HG03196 (cell line): Measurements from ENCODE around the gene SLX9.

ENCODE experiments used
- ATAC-seq: cut with Tn5 transposase; IDR thresholded peaks from one replicate; pipeline ENCODE4 v1.9.1; 2021; ENCODE audit not compliant: unreplicated experiment

The SLX9 gene

DNA sequence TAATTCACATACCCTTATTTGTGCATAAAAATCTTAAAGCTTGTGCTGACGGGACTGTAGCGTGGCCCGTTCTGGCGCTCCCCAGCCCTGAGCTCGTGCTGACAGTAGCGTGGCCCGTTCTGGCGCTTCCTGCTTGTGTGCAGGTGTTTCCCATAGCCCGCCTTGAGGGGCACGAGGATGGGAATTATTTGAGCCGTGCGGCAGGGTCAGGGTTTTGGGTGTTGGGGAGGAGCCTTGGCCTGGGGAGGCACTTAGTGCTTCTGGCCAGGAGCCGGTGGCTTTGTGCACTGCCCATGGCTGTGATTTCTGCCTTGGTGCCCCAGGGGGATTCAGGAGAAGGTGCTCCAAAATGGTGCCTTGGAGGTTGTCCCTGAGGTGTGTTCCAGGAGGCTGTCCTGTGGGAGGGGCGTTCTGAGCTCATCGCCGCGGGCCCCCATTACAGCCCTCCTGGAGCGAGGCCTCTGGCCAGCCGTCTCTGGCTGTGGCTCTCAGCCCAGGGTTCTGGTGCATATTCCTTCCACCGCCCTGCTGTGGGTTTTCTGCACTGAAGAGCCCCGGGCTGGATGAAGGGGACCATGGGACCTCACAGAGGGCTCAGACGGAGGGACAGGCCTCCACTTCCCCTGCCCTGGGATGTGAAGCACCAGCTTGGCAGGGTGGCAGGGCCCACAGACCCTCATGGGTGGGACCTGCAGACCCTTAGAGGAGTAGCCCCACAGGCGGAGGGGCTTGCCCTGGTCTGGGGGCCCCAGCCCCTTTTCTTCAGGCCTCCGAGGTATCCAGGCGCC, 6.6 kb downstream of the SLX9 start:
- no peak for ATAC-seq

DNA sequence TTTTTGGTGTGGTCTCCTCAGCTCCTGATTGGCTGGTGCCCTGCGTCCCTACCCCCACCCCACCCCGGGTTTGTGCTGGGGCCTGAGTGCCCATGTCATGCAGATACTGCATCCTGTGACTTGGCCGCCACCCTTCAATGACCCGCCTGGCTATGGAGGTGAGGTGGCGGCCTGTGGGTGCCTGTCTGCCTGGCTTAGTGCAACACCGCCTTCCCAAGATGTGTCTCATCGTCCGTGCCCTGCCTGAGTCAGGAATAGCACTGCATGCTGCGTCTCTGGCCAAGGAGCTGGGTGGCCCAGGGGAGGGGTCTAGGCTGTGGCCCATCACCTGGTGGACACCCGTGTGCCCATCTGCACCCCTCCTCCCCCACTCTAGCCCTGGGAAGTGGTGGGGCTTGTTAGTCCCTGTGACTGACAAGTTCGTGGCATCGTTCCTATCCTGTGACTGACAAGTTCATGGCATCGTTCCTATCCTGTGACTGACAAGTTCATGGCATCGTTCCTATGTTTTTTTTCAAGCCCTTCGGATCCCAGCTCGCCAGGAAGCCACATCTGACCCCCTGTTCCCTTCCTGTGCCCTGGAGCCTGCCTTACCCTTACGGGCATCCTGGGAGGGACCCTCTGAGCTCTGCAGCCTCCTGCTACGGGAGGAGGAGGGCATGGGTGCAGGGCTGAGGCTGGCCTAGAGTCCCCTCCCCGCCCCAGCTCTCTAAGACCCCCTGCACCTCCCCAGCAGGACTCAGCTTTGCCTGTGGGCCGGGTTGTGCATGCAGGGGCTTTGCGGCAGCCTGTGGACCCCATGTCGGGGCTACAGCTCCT, 7.5 kb downstream of the SLX9 start:
- ATAC-seq = no peak

DNA sequence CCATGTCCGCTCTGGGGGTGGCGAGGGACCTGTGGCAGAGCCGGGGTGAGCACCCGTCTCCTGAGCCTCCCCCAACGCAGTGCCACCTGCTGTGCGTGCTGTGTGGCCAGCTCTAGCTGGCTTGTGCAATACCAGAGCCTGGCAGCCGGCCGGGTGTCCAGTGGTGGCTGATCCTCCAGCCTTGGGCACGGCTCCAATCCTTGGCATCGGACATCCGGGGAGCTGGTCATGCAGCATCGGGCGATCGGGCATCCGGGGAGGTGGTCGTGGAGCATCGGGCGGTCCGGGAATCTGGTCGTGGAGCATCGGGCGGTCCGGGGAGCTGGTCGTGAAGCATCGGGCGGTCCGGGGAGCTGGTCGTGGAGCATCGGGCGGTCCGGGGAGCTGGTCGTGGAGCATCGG, 8.1 kb downstream of the SLX9 start:
- ATAC-seq = no peak

DNA sequence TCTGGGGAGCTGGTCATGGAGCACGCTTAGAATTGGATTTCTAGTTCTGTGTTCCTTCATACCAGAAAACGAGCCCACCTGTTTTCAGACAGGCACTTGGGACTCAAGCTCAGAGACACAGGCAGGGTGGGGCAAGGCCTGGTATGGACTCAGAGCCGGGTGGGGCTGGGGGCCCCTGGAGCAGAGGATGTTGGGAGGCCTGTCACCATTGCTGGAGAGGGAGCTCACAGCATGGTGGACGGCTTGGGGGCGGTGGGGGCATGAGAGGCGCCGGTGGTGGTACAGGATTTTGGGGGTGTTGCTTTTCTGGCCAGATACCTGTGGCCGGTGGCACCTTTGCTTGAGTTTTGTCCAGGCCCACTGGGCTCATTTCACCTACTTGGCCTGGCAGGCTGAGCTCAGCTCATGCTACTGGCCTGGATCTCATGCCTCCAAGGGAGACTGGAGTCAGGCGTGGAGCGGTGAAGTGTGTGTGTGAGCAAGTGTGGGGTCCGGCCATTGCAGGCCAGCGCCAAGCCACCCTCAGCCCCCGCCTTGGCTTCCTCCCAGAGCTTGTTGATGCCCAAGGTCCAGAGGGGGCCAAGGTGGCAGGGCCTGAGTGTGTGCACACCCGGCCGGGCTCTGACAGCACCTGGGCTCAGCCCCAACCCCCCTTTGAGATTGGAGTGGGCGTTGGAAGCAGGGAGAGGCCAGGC, 8.7 kb downstream of the SLX9 start:
- no peak for ATAC-seq

GRCh38 chr21:44949161-44949778, 9.4 kb downstream of the SLX9 start:
- ATAC-seq = no peak

- ATAC-seq = peak; percentile 68
Observed at GRCh38 chr21:44949779-44950198, 10.0 kb downstream of the SLX9 start.

DNA sequence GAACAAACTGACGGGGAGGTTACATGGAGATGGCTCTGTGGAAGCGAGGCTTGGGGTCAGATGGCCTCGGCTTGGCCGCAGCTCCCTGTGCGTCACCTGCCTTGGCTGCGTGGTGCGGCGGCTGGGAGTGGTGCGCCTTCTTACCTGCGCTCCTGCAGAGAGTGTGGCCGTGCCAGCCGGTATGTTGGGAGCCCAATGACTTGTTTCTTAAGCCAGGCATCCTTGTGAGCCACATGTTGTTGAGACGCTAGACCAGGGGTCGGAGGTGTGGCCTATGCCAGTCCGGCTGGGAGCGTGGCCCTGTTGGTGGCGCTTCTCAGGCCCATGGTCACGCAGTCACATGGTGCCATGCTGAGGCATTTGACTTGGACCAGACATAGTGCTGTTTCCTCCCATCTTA, 10.5 kb downstream of the SLX9 start:
- ATAC-seq = no peak

GRCh38 chr21:44951186-44951915, 11.5 kb downstream of the SLX9 start:
- no peak for ATAC-seq

GRCh38 chr21:44952116-44952928, 12.5 kb downstream of the SLX9 start:
- ATAC-seq = no peak

DNA sequence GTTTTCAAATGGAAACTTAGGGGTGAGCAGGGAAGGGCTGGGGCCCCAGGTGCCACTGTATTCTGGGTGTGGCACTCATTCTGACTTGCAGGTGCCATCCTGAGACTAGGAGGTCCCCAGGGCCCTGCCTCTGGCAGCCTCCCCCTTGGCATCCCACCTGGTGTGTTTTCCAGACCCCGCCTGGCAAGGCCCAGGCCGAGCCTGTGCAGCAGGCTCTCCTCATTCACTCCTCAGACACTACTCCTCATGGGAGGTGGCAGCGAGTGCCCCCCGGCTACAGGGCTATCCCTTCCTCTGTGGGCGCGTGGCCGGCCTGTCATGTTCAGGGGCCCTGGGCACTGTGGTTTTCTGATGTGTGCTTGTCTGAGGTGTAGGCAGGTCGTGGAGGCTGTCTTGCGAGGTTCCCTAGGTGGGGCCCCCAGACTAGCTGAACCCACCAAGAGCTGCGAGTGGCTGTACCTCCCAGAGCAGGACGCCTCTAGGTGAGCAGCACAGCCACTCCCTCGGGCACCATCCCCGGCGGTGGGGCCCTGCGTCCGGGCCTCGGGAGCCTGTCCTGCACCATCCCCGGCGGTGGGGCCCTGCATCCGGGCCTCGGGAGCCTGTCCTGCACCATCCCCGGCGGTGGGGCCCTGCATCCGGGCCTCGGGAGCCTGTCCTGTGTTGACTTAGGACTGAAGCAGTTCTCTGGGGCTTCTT, 13.2 kb downstream of the SLX9 start:
- ATAC-seq = no peak

- no peak for ATAC-seq
Observed at GRCh38 chr21:44953628-44954021, 13.8 kb downstream of the SLX9 start.

DNA sequence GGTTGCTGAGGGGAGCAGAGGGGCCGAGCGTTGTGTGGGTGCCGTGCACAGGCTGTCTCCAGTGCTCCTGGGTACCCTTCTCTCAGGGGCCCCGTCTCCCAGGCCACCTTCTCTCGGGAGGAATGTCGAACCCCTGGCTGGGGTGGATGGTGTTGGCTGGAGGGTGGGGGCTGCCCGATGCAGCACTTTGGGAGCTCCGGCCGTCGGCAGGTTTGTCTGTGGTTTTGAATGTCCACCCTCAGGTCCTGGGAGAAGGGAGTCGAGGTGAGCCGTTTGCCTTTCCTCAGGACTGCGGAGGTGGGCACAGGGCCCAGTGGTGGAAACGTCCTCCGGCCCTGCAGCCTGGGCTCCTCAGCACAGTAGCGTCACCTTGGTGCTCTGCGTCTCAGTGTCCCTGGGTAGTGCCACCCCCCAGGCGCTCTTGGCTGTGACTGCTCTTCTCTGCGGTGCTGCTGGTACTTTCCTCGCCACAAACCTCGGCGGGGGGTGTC, 14.5 kb downstream of the SLX9 start:
- ATAC-seq = no peak

DNA sequence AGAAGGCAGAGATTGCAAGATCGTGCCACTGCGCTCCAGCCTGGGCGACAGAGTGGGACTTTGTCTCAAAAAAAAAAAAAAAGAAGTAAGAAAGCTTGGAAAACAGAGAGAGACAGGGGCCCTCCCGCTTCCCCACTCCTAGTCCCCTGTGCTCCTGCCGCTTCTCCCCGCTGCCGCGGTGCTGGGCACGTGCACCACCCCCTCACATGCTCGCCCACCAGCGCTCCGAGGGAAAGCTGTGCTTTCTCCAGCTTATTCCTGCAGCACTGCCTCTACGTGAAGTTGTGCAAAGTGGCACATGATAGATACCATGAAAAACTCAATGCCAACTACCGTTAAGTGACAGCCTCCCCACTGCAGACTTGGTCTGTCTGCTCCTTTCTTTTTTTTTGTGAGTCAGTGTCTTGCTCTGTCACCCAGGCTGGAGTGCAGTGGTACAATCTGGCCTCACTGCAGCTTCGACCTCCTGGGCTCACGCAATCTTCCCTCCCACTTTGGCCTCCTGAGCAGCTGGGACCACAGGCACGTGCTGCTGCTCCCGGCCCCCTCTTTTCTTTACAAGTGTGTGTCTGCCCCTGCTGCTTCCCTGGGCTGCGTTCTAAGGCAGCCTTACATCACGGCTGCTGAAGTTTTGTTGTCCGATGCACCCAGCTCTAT, 15.4 kb downstream of the SLX9 start:
- ATAC-seq = no peak

GRCh38 chr21:44955798-44956175, 16.0 kb downstream of the SLX9 start:
- ATAC-seq = no peak

GRCh38 chr21:44956356-44957046, 16.7 kb downstream of the SLX9 start:
- ATAC-seq = no peak

GRCh38 chr21:44957047-44957831, 17.4 kb downstream of the SLX9 start:
- ATAC-seq = no peak

DNA sequence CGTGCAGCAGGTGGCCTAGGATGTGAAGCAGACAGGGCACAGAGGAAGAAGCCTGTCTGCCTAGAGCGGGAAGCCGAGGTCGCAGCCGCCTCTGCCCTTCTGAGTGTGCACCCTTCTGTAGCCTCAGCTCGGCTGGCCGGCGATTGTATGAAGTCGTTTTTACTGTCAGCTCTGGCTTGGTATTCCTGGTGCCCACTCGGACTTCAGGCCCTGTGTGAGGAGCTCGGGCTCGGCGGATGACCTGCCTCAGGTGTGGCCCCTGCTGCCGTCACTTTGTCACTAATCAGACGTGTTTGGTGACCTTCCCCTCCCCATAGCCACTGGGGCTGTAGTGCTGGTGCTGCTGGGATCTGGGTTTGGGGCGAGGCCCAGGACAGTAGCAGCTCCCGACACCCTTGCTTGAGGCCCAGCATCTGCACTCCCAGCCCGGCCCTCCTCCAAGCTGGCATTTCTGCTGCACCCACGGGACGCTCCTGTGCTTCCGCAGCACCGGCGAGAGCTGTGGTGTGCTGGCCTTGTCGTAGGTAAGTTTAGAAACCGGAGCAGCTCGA, 18.1 kb downstream of the SLX9 start:
- ATAC-seq = no peak
